Stimulated activated CD4-positive, alpha-beta T cell treated with anti-CD3 and anti-CD28 coated beads, Interleukin-2, amount 100 ng/mL, for 48 hours (primary cell): Measurements from ENCODE around the gene ZNF318.
A peak's percentile ranks its signal among the peaks of the same experiment; 100 is the strongest.
"Not testable (repeated sequence)": the region's sequence is repeated elsewhere in the genome, so short reads cannot be mapped to it uniquely, and the experiment has no call there.

Experiments used
- DNase-seq, 2 donors: peaks; one replicate each; pipeline ENCODE4 v3.0.0-alpha.2; 2020

Gene ZNF318

GRCh38 chr6:43331891-43332290, 37.6 kb downstream of the ZNF318 start:
- DNase-seq, result no peak

GRCh38 chr6:43331470-43331869, 38.0 kb downstream of the ZNF318 start:
- no peak for DNase-seq

GRCh38 chr6:43328528-43328927, 40.9 kb downstream of the ZNF318 start:
- DNase-seq, result no peak

GRCh38 chr6:43325876-43326275, 43.6 kb downstream of the ZNF318 start:
- no peak for DNase-seq

GRCh38 chr6:43318011-43318410, 51.4 kb downstream of the ZNF318 start:
- DNase-seq, result no peak

GRCh38 chr6:43313813-43314212, 55.6 kb downstream of the ZNF318 start:
- no peak for DNase-seq

DNA sequence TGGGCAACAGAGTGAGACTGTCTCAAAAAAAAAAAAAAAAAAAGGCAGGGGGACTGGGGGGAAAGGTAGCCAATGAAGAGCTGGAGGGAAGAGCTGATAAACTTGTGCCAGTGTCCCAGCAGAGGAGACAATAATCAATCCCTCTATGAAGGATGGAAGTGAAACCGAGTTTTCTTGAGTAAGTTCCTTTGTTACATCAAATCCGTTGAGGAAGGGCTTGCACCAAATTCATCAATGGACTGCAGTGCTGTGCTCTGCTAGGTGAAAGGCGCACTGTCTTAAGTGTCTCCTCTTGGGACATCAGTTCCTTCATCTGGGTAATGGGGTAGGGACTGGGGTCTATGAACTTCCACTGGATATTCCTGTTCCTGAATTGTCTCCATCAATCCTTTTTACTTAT, 57.8 kb downstream of the ZNF318 start:
- DNase-seq, result no peak

GRCh38 chr6:43310624-43311023, 58.8 kb downstream of the ZNF318 start:
- no peak for DNase-seq

DNA sequence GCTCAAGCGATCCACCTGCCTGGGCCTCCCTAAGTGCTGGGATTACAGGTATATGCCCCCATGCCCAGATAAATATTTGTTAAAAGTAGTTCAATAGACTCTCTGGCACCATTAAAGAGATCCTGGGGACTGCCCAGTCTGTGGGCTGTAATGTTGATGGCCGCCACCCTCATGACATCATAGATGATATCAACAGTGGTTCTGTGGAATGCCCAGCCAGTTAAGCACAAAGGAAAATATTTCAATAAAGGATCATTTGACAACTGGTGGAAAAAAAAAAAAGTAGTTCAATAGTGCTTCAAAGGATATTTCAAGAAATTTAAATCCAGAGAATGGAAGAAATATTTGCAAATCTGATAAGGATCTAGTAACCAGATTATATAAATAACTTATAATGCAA, 59.3 kb downstream of the ZNF318 start:
- DNase-seq, result no peak

GRCh38 chr6:43308990-43309477, 60.4 kb downstream of the ZNF318 start:
- DNase-seq, result no peak

DNA sequence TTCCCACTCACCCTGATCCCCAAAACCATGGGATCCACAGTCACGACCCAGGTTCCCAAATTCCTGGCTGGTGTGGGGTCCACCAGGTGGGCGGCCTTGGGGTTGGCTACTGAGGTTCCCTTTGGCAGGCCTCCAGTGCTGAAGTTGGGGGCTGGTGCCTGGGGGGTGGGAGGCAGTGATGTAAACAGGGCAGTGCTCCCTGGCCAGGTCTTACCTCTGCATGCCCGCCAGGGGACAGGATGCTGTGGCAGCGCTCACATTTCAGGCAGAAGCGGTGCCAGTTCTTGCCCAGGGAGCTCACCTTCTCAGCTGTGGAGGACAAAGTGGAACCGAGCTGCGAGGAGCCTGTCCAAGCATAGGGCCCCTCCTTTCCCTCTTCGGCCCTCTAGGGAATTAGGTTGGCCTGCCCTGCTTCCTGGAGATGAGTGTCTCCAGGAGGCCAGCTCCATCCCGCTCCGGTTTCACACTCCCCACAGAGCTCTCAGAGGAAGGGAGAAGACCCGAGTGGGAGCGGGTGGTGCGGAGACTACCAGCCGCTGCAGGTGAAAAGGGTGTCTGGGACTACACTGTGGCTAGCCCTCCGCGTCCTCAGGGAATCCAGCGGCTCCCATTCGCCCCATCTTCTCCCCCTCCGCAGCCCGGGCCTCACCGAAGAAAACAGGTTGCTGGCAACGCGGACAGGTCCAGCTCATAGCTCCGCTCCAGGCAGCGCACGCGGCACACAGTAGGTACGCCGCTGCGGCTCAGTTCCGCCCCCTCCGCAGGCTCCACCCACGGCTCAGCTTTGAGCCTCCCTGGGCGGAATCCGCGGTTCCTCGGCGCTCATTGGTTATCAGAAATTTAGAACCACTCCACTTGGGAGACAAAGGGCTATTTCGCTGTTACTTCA, 61.1 kb downstream of the ZNF318 start, which contains the start of gene CRIP3:
TSS of gene CRIP3 (minus strand) at position 726 of the 889 bp plus-strand sequence. CDS start at position 692, 34 bp downstream.
- DNase-seq, result peak; percentile 38 to 39

DNA sequence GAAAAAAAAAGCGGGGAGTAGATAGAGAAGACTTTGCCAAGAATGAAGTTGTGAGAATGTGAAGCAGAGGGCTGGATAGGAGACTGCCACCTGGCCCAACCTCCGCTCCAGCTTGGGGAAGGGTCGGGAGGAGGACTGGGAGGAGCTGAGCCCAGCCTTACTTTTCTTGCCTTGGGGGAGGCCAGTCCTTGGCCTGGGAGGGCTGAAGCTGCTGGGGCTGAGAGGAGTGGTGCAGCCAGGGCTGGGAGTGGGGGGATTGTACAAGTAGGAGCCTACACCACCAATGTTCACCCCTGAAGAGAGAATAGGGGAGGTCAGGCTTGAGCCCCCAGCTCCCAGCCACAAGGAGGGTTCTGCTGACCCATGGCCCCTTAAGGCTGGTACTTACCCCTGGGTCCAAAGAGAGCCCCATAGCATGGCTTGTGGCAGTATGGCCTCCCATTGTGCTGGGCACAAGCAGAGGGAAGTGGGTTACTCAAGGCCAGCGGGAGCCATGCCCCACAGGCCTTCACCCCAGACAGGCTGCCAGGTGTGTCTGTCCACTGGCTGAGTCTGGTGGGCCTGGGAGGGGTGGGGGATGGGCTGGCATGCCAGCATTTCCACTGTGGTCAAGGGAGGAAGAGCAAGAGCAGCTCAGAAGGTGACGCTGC, 61.9 kb downstream of the ZNF318 start:
- DNase-seq, result no peak

GRCh38 chr6:43306086-43306485, 63.4 kb downstream of the ZNF318 start:
- no peak for DNase-seq

GRCh38 chr6:43304882-43305281, 64.6 kb downstream of the ZNF318 start:
- no peak for DNase-seq

DNA sequence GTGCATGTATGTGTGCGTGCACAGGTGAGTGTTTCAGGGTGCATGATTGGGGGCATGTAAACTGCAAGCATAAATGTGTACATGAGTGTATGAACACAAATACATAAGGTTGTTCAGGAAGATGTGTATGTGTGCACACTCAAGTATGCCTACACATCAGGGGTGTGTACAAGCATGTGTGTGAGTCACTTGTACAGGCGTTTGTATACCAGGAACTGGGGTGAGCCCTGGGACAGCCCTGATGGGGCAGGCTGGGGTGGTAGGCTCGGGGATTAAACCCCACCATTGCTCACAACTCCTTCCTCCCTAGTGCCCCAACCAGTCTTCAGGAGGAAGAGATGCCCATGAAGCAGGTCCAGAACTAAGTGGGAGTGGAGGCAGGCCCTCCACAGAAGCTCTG, 65.1 kb downstream of the ZNF318 start:
- DNase-seq, result no peak

DNA sequence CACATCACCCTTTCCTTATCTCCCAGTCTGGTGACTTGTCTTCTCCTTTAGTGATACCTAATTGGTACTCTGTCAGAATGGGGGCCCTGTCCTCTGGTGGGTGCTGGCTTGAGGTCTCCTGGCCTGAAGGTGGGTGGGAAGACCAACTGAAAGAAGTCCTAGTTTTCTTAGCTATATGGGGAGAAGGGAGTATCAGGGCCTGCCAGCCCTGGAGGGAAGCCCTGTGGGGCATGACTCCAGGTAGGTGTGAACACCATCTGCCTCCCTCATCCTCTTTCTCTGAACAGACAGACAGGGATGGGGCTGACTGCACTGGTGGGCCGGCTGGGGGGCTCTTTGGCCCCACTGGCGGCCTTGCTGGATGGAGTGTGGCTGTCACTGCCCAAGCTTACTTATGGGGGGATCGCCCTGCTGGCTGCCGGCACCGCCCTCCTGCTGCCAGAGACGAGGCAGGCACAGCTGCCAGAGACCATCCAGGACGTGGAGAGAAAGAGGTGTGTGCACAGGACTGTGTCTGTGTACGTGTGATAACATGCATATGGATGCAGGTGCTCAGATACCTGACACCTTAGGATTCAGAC, 65.6 kb downstream of the ZNF318 start:
- DNase-seq, result no peak

- DNase-seq, result not testable (repeated sequence)
Observed at GRCh38 chr6:43303006-43303405, 66.4 kb downstream of the ZNF318 start.

- no peak for DNase-seq
Observed at GRCh38 chr6:43302126-43302525, 67.3 kb downstream of the ZNF318 start.

GRCh38 chr6:43301081-43301870, 68.2 kb downstream of the ZNF318 start:
- DNase-seq, result no peak

GRCh38 chr6:43299338-43300293, 69.8 kb downstream of the ZNF318 start:
- no peak for DNase-seq

- DNase-seq, result no peak
Observed at GRCh38 chr6:43298565-43299337, 70.7 kb downstream of the ZNF318 start.
